ENCODE measurements around the gene LARP1.

LARP1 gene

DNA sequence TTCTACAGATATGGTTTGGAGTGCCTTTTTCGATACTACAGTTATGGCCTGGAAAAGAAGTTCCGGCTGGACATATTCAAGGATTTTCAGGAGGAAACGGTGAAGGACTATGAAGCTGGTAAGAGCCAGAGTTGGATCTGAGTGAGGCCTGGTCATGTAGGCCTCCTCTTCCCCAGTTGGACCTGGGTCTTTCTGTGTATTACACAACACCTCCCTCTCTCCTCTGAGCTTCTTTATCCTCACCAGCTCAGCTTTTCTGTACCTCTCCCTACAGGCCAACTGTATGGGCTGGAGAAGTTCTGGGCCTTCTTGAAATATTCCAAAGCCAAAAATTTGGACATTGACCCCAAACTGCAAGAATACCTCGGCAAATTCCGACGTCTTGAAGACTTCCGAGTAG, 56.1 kb downstream of the LARP1 start:
- H3K4me3 ChIP-seq (ENCODE audit: low read depth, low read length) = no peak overlapping the region
- TF ChIP-seq, protein P1, sequence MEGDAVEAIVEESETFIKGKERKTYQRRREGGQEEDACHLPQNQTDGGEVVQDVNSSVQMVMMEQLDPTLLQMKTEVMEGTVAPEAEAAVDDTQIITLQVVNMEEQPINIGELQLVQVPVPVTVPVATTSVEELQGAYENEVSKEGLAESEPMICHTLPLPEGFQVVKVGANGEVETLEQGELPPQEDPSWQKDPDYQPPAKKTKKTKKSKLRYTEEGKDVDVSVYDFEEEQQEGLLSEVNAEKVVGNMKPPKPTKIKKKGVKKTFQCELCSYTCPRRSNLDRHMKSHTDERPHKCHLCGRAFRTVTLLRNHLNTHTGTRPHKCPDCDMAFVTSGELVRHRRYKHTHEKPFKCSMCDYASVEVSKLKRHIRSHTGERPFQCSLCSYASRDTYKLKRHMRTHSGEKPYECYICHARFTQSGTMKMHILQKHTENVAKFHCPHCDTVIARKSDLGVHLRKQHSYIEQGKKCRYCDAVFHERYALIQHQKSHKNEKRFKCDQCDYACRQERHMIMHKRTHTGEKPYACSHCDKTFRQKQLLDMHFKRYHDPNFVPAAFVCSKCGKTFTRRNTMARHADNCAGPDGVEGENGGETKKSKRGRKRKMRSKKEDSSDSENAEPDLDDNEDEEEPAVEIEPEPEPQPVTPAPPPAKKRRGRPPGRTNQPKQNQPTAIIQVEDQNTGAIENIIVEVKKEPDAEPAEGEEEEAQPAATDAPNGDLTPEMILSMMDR (IDR thresholded peaks at IDR 0.05; ENCODE audit: low read depth, low read length) = no peak

DNA sequence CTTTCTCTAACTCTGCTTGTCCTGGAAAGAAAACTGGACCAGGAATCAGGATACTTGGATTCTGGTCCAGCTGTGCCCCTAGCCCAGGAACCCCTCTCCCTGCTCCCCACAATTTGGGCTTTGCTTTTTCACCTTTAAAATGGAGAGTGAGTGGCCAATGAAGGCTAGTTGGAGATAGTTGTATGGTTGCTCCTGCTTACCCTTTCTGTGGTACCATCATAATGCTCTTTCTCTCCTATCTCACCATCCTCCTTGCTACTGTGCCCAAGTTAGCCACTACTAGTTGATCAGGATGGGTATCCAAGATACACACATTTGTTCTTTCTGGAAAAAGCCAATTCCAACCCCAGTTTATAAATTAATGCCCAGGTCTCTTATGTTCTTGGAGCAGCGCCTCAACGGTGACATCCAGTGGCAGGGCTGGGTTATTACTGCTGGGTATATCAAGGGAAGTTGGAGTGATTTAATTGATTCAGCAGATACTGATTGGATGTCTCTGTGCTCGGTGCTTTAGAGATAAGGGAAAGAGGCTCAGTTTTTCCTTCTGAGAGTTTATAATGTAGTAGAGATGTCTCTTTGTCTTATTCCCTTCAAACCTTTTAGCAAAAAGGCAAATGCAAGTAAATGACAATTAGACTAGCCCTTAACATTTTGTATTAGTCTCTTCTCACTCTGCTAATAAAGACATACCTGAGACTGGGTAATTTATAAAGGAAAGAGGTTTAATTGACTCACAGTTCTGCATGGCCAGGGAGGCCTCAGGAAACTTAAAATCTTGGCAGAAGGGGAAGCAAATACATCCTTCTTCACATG, 56.7 kb downstream of the LARP1 start:
- TF ChIP-seq, protein P1 (IDR thresholded peaks at IDR 0.05; ENCODE audit: low read depth, low read length) = peak; percentile 86
- no peak overlapping the region for H3K4me3 ChIP-seq (ENCODE audit: low read depth, low read length)

DNA sequence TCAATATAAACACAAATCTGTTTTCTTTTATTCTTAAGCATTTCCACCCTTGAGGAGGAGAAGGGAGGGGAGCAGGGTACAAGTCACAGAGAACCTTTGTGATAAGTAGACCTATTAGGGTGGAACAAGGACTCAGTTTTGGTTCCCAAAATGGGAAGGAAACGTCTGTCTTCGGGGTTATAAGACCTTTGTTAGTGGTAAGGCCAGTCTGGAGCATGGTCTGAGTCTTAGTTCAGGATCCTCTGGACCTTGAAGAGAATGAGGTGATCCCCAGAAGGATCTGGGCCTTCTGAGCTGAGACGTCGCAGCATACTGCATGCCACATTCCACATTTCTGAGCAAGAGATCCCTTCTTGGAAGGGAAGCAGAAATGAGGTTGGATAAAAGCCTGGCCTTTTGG, 58.0 kb downstream of the LARP1 start:
- H3K4me3 ChIP-seq (ENCODE audit: low read depth, low read length) = no peak overlapping the region
- TF ChIP-seq, protein P1 (IDR thresholded peaks at IDR 0.05; ENCODE audit: low read depth, low read length) = no peak

DNA sequence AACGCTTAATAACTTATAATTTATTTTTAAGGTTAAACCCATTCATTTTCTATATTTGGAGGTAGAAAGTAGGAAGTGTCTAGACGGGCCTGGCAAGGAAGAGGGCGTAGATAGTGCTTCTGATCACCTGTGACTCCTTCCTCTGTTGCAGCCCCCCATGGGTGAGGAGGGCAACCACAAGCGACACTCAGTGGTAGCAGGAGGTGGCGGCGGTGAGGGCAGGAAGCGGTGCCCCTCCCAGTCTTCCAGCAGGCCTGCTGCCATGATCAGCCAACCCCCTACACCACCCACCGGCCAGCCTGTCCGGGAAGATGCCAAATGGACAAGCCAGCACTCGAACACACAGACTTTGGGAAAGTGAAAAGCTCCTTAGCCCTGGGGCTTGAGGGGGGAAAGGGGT, 58.6 kb downstream of the LARP1 start:
- no peak overlapping the region for H3K4me3 ChIP-seq (ENCODE audit: low read depth, low read length)
- TF ChIP-seq, protein P1 (IDR thresholded peaks at IDR 0.05; ENCODE audit: low read depth, low read length) = no peak

DNA sequence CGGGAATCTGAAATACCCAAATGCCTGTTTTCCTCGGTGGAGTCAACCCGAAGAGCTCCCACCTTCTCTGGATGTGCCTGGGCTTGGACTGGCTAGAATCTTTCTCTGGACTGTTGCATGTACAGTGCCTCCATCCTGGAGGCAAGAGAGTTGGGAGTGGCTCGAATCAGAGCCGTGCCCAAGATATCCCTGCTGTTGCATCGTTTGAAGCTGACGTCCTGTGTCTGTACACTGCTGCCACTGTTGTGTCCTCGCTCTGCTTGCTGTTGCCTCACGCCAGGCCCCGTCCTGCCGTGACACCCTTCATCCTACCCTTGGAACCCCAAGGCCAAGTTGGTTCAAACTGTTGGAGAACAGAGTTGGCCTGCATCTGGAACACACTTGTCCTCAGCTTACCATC, 59.8 kb downstream of the LARP1 start:
- TF ChIP-seq, protein P1 (IDR thresholded peaks at IDR 0.05; ENCODE audit: low read depth, low read length) = no peak
- no peak overlapping the region for H3K4me3 ChIP-seq (ENCODE audit: low read depth, low read length)

DNA sequence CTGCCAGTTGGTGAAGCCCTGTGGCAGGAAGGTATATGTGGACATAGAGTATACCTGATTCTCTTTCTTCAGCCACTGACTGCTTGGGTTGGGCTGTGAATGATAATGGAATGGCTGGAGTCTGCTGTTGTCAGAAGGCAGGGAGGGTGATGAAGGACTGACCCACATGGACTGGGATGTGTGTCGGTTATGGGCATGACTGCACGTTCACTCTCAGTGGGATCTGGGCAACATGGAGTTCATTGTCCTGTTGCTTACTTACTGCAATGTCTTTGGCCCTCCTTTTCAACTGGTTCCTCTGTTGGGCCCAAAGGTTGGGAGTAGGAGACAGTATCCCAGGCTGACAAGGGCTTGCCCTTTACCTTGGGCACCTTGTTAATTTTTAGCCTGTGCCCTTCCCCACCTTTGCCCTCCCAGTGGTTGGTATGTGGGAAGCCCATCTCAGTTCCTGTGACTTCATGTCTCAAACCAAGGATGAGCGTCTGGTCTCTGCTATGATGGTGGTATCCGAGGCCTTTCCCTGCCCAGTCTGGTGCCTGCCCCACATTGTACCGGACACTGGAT, 60.6 kb downstream of the LARP1 start:
- no peak overlapping the region for H3K4me3 ChIP-seq (ENCODE audit: low read depth, low read length)

More for the DNA sequence above, 60.6 kb downstream of the LARP1 start:
- TF ChIP-seq, protein P1 (IDR thresholded peaks at IDR 0.05; ENCODE audit: low read depth, low read length) = no peak
